Mammary epithelial cell (primary cell): ENCODE data around the gene STX1B.

Experiments used
- CTCF ChIP-seq, 2 donors: IDR thresholded peaks in 1 of 2; conservative IDR thresholded peaks in 1 of 2; 2 replicates each; pipeline ENCODE4 v1.5.1; 2011 to 2012; ENCODE audit warnings: inconsistent platforms in 2 of 2, low read length in 2 of 2, mild to moderate bottlenecking in 2 of 2, control low read depth in 1 of 2, low read depth in 1 of 2; ENCODE audit not compliant: insufficient read depth in 1 of 2; ENCODE audit errors: extremely low read depth in 1 of 2
- EZH2 ChIP-seq: IDR thresholded peaks from 2 replicates; pipeline ENCODE4 v1.6.1; 2012; ENCODE audit warnings: low read length, inconsistent platforms, borderline replicate concordance

DNA sequence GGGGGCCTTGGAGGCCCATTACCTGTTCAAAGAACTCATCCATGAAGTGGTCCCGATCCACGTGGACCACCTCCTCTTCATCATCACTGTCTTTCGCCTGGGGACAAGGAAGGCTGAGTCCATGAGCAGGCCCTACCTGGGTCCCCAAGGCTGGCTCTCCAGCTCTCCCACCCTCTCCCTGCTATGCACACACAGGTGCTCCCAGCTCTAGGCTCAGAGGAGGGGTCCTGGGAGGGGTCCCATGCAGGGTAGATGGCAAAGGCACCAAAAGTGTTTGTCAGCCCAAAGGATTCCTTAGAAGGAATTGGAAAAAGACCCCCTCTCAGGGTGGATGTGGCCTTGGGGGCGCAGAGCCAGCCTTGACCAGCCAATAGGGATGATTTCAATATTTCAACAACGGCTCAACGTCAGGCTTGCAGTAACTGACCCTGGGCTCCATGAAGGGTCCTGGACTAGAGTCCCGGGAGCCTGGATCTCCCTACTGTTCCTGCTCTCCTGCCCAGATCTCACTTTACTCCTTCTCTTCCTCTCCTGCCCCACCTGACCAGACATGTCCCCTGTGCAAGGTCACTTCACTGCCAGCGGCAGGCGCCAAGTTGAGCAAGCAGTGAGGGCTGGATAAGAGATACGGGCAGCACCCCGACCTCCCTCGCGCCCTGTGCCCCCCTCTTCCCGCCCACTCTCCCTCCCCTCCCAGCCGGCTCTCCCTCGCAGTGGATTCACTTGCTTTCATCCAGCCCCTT, 8.8 kb downstream of the STX1B start:
- TF ChIP-seq CTCF (conservative IDR thresholded peaks at IDR 0.05 in 1 of 2, IDR thresholded peaks at IDR 0.05 in 1 of 2; ENCODE audit: extremely low read depth in 1 of 2, insufficient read depth in 1 of 2, low read depth in 1 of 2, low read length in 2 of 2) = no peak
- no peak for TF ChIP-seq EZH2
